Measurements from ENCODE around the gene RETN. TPM values are rescaled to one million over a fixed set of nuclear protein-coding genes. Genes with fewer than 3 reads are reported as not detected.

Gene RETN
- total RNA-seq, 6 experiments from 2014 or later, result 0.63 to 2.4 TPM; not detected in 4

GRCh38 chr19:7633698-7634097, 35.2 kb upstream of the RETN start, which contains the start of gene PCP2:
TSS of gene PCP2 (minus strand) at chr19:7633719. CDS start at chr19:7633457, 262 bp downstream.
- no CpG with 5 or more reads among the region's 2 CpGs for WGBS (ENCODE audit: insufficient coverage, low coverage, low lambda C conversion rate, missing lambda C conversion rate)
- Histone ChIP-seq H3K4me3 (no peak within 1 kb of the TSS), H3K4me1 (peaks cover 0 to 15% (median under 1%) of the 10 kb centered on the region in 4 donors), H3K9me3 (no peaks in the 10 kb centered on the region), H3K27me3 (no peaks in the 10 kb centered on the region), H3K27ac (no peak within 1 kb of the TSS), H3K36me3 (no peaks in the 10 kb centered on the region)
- no peak for TF ChIP-seq POLR2A (IDR thresholded peaks at IDR 0.05)
- no peak for TF ChIP-seq CTCF (IDR thresholded peaks at IDR 0.05)
- ATAC-seq, result no peak
- DNase-seq, result no peak
- intact Hi-C loops (cut with DNase I), result no loop called here

DNA sequence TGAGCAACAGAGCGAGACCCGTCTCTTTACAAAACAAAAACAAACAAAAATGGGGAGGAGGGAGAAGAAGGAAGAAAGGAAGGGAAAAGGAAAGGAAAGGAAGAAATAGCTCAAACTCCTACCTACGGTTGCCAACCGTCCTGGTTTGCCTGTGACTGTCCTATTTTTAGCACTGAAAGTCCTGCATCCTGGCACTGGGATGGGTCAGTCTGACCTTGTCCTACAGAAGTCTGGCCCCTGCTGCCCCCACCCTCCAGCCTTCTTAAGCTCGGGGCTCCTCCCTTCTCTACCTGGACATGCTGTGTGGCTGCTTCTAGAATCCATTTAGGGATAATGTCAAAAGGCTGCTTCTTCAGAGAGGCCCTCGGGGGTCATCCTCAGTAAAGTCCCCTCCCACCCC, 33.2 kb upstream of the RETN start:
- Histone ChIP-seq H3K4me1 (peaks cover 0 to 6% (median 0%) of the 10 kb centered on the region in 4 donors), H3K36me3 (no peaks in the 10 kb centered on the region), H3K27me3 (no peaks in the 10 kb centered on the region), H3K4me3 (no peak overlapping the region), H3K27ac (no peak overlapping the region), H3K9me3 (no peaks in the 10 kb centered on the region)
- intact Hi-C loops (cut with DNase I), result no loop called here
- no peak for ATAC-seq
- no peak for TF ChIP-seq CTCF (IDR thresholded peaks at IDR 0.05)
- no peak for TF ChIP-seq POLR2A (IDR thresholded peaks at IDR 0.05)
- no peak for DNase-seq
- 51% methylated on average over 4 of the region's 6 CpGs for WGBS (ENCODE audit: insufficient coverage, low coverage, low lambda C conversion rate, missing lambda C conversion rate)

DNA sequence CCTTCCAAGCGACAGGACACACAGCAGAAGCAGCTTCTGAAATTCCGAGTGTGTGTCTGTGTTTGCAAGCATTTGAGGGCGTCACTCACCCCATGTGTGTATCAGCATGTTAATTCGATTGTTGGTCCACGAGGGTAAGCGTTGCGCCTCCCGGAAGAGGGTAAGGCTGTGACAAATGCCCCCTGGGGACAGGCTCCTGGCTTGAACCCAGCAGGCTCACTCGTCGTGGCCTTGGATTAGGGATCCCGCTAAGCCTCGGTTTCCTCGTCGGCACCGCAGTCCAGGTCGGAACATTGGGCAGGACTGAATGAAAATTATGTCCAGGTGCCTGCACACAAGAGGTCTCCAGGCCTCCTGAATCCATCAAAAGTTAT, 32.5 kb upstream of the RETN start:
- Histone ChIP-seq H3K36me3 (no peaks in the 10 kb centered on the region), H3K4me1 (peaks cover 0 to 4% (median 0%) of the 10 kb centered on the region in 4 donors), H3K4me3 (peak overlapping the region; percentile 77 to 82 (median 79)), H3K9me3 (no peaks in the 10 kb centered on the region), H3K27ac (peak overlapping the region in 1 of 3 donors; percentile 77), H3K27me3 (no peaks in the 10 kb centered on the region)
- peak in 1 of 3 donors; percentile 56 for DNase-seq
- no peak for ATAC-seq
- intact Hi-C loops (cut with DNase I), result no loop called here
- WGBS (ENCODE audit: insufficient coverage, low coverage, low lambda C conversion rate, missing lambda C conversion rate), result 81% methylated on average over 3 of the region's 16 CpGs
- TF ChIP-seq POLR2A (IDR thresholded peaks at IDR 0.05), result no peak
- TF ChIP-seq CTCF (IDR thresholded peaks at IDR 0.05), result no peak

DNA sequence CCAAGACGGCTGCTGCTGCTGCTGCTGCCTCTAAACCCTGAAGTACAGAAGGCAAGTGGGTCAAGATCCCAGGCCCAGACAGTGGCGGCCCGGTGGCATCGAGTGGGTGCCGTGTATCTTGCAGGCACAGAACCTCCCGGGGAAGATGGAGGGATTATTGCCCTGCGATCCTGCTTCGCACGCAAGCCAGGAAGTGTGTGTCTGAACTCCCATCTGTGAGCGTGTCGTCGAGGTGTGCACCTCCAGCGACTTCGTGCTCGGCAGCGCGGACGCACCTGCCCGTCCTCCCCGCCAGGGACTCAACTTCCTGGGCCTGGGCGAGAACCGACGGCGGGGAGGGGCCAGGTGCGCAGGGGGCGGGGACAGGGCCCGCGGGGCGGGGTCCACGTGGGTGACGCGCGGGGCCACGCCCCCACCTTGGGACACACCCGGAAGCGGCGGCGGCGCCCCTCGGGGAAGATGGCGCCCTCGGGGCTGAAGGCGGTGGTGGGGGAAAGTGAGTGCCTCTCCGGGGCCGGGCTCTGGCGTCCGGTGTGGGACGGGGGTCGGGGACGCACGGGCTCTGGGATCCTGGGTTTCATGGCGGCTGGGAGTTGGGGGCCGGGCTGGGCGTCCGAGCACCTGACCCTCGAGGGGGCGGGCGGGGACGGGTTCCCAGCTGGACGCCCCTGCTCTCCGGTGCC, 32.0 kb upstream of the RETN start, which contains the start of gene STXBP2:
STXBP2 (plus strand) TSS at position 420 of the 683 bp plus-strand sequence; CDS start at position 460, 40 bp downstream.
- peak within 1 kb of the TSS; percentile 77 to 82 (median 79) for H3K4me3 ChIP-seq
- ATAC-seq, result peak; percentile 92 to 98 (median 96)
- intact Hi-C loops (cut with DNase I), result no loop called here

More for the DNA sequence above, 32.0 kb upstream of the RETN start, which contains the start of gene STXBP2:
- peak; percentile 88 to 90 (median 89) for DNase-seq
- no peaks in the 10 kb centered on the region for H3K9me3 ChIP-seq
- peaks cover 0 to 4% (median 0%) of the 10 kb centered on the region in 4 donors for H3K4me1 ChIP-seq
- peak within 1 kb of the TSS; percentile 72 to 86 (median 77) for H3K27ac ChIP-seq
- H3K36me3 ChIP-seq, result no peaks in the 10 kb centered on the region
- WGBS (ENCODE audit: insufficient coverage, low coverage, low lambda C conversion rate, missing lambda C conversion rate), result 8% methylated on average over 11 of the region's 61 CpGs
- no peaks in the 10 kb centered on the region for H3K27me3 ChIP-seq
- TF ChIP-seq POLR2A (IDR thresholded peaks at IDR 0.05), result peak; percentile 45
- peak in 1 of 4 donors; percentile 36 for TF ChIP-seq CTCF (IDR thresholded peaks at IDR 0.05)
